ENCODE results near the gene NUDT2. TPM values are rescaled to one million over a fixed set of nuclear protein-coding genes. Genes with fewer than 3 reads are reported as not detected.

Gene NUDT2
- total and polyA plus RNA-seq, 10 of the 15 experiments (the other 5 are each of a cell fraction or from before 2014, with no cell fraction given): 24.5 to 55.1 (median 33.6) TPM

GRCh38 chr9:34328500-34328986 lies 826 bp upstream of the NUDT2 start (continued):
- TF ChIP-seq SKIL (IDR thresholded peaks at IDR 0.05; ENCODE audit: low read depth, poor library complexity, severe bottlenecking) (no peak), DPF2 (IDR thresholded peaks at IDR 0.05) (0 out of 2 replicates have a peak, but pooled peaks have one; percentile 24), TBL1XR1 (IDR thresholded peaks at IDR 0.05; ENCODE audit: low read depth, low read length) (no peak), IKZF1 (conservative IDR thresholded peaks at IDR 0.05) (peak; percentile 51; the same call in 1 of the 2 replicates), USF1 (IDR thresholded peaks at IDR 0.05; ENCODE audit: borderline replicate concordance, extremely low read length, insufficient read depth, low read depth, low read length) (no peak), ZBTB40 (IDR thresholded peaks at IDR 0.05; ENCODE audit: borderline replicate concordance) (no peak), HSF1 (IDR thresholded peaks at IDR 0.05; ENCODE audit: low read depth, low read length) (no peak), ZBTB33 (IDR thresholded peaks at IDR 0.05) (no peak), TAF1 (IDR thresholded peaks at IDR 0.05; ENCODE audit: borderline replicate concordance, low read depth, low read length) (0 out of 2 replicates have a peak, but pooled peaks have one; percentile 49), STAT3 (IDR thresholded peaks at IDR 0.05; ENCODE audit: low read depth, low read length) (no peak)
